ENCODE measurements around the gene PSPC1.

Gene PSPC1

DNA sequence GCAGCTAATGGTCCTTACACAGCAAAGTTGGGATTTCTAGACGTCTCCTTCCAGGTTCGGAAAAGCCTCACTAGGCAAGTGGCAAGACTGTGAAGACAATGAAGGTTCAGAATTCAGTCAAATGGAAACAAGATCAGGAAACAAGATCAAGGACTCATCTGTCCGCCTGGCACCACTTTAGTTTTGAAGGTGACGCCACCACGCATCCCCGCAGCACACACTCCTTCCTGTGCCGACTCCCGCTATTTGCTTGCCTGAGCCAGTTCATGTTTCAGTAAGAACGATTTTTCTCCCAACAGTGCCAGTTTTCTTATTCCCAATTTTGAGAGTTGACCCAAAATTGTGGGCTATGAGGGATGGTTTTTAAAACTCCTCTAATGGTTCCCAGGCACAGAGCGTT lies 107.8 kb downstream of the PSPC1 start:
- Histone ChIP-seq H3K4me3 (replicated peaks; ENCODE audit: insufficient read depth, low read length) (no peak overlapping the region), H3K27ac (replicated peaks) (no peak overlapping the region), H3K27me3 (ENCODE audit: insufficient read depth, poor library complexity, severe bottlenecking) (no peaks in the 10 kb centered on the region)
- DNase-seq (ENCODE audit: low read depth in 1 of 2, low spot score in 1 of 2): no peak
- TF ChIP-seq, protein P1, sequence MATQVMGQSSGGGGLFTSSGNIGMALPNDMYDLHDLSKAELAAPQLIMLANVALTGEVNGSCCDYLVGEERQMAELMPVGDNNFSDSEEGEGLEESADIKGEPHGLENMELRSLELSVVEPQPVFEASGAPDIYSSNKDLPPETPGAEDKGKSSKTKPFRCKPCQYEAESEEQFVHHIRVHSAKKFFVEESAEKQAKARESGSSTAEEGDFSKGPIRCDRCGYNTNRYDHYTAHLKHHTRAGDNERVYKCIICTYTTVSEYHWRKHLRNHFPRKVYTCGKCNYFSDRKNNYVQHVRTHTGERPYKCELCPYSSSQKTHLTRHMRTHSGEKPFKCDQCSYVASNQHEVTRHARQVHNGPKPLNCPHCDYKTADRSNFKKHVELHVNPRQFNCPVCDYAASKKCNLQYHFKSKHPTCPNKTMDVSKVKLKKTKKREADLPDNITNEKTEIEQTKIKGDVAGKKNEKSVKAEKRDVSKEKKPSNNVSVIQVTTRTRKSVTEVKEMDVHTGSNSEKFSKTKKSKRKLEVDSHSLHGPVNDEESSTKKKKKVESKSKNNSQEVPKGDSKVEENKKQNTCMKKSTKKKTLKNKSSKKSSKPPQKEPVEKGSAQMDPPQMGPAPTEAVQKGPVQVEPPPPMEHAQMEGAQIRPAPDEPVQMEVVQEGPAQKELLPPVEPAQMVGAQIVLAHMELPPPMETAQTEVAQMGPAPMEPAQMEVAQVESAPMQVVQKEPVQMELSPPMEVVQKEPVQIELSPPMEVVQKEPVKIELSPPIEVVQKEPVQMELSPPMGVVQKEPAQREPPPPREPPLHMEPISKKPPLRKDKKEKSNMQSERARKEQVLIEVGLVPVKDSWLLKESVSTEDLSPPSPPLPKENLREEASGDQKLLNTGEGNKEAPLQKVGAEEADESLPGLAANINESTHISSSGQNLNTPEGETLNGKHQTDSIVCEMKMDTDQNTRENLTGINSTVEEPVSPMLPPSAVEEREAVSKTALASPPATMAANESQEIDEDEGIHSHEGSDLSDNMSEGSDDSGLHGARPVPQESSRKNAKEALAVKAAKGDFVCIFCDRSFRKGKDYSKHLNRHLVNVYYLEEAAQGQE (IDR thresholded peaks at IDR 0.05; ENCODE audit: insufficient replicate concordance, low read depth): no peak
- TF ChIP-seq SPI1 (IDR thresholded peaks at IDR 0.05; ENCODE audit: borderline replicate concordance, low read depth): no peak
- TF ChIP-seq GABPA (IDR thresholded peaks at IDR 0.05; ENCODE audit: low read depth): no peak
- no peak for TF ChIP-seq POLR2AphosphoS5 (IDR thresholded peaks at IDR 0.05; ENCODE audit: low read depth)
- TF ChIP-seq, protein P2, sequence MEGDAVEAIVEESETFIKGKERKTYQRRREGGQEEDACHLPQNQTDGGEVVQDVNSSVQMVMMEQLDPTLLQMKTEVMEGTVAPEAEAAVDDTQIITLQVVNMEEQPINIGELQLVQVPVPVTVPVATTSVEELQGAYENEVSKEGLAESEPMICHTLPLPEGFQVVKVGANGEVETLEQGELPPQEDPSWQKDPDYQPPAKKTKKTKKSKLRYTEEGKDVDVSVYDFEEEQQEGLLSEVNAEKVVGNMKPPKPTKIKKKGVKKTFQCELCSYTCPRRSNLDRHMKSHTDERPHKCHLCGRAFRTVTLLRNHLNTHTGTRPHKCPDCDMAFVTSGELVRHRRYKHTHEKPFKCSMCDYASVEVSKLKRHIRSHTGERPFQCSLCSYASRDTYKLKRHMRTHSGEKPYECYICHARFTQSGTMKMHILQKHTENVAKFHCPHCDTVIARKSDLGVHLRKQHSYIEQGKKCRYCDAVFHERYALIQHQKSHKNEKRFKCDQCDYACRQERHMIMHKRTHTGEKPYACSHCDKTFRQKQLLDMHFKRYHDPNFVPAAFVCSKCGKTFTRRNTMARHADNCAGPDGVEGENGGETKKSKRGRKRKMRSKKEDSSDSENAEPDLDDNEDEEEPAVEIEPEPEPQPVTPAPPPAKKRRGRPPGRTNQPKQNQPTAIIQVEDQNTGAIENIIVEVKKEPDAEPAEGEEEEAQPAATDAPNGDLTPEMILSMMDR (IDR thresholded peaks at IDR 0.05; ENCODE audit: insufficient read depth, low read length): no peak

- Histone ChIP-seq H3K4me3 (replicated peaks; ENCODE audit: insufficient read depth, low read length) (no peak overlapping the region), H3K27me3 (ENCODE audit: insufficient read depth, poor library complexity, severe bottlenecking) (no peaks in the 10 kb centered on the region), H3K27ac (replicated peaks) (no peak overlapping the region)
- TF ChIP-seq, protein P2 (IDR thresholded peaks at IDR 0.05; ENCODE audit: insufficient read depth, low read length): no peak
- TF ChIP-seq, protein P1 (IDR thresholded peaks at IDR 0.05; ENCODE audit: insufficient replicate concordance, low read depth): no peak
- no peak for TF ChIP-seq GABPA (IDR thresholded peaks at IDR 0.05; ENCODE audit: low read depth)
- TF ChIP-seq POLR2AphosphoS5 (IDR thresholded peaks at IDR 0.05; ENCODE audit: low read depth): no peak; the same call in 1 of the 2 replicates
- TF ChIP-seq SPI1 (IDR thresholded peaks at IDR 0.05; ENCODE audit: borderline replicate concordance, low read depth): no peak
- no peak for DNase-seq (ENCODE audit: low read depth in 1 of 2, low spot score in 1 of 2)
These were observed 109.0 kb downstream of the PSPC1 start for GRCh38 chr13:19673473-19674430.

- no peak for DNase-seq (ENCODE audit: low read depth in 1 of 2, low spot score in 1 of 2)
- no peaks in the 10 kb centered on the region for H3K27me3 ChIP-seq (ENCODE audit: insufficient read depth, poor library complexity, severe bottlenecking)
- TF ChIP-seq, protein P2 (IDR thresholded peaks at IDR 0.05; ENCODE audit: insufficient read depth, low read length): no peak
- no peak for TF ChIP-seq SPI1 (IDR thresholded peaks at IDR 0.05; ENCODE audit: borderline replicate concordance, low read depth)
- no peak for TF ChIP-seq GABPA (IDR thresholded peaks at IDR 0.05; ENCODE audit: low read depth)
- TF ChIP-seq POLR2AphosphoS5 (IDR thresholded peaks at IDR 0.05; ENCODE audit: low read depth): no peak
- TF ChIP-seq, protein P1 (IDR thresholded peaks at IDR 0.05; ENCODE audit: insufficient replicate concordance, low read depth): no peak
- H3K4me3 ChIP-seq (replicated peaks; ENCODE audit: insufficient read depth, low read length): no peak overlapping the region
- no peak overlapping the region for H3K27ac ChIP-seq (replicated peaks)
These were observed 109.8 kb downstream of the PSPC1 start for GRCh38 chr13:19672990-19673389.
